Measurements from ENCODE around the gene STOML1.

GRCh38 chr15:74027688-74028087 is 35.6 kb upstream of the STOML1 start:
- TF ChIP-seq POLR2A (IDR thresholded peaks at IDR 0.05) (no peak), CTCF (IDR thresholded peaks at IDR 0.05) (no peak)
